Stimulated activated effector memory CD8-positive, alpha-beta T cell treated with anti-CD3 and anti-CD28 coated beads, Interleukin-12 subunit alpha, Interleukin-12 subunit beta, amount 100 ng/mL, for 72 hours (primary cell): ENCODE measurements around the gene LPIN2.
A peak's percentile ranks its signal among the peaks of the same experiment; 100 is the strongest.
"Not testable (repeated sequence)": the region's sequence is repeated elsewhere in the genome, so short reads cannot be mapped to it uniquely, and the experiment has no call there.

Source experiments
- ATAC-seq: fragments of 150-1000 bp; cut with Tn5 transposase; 2 replicates; pipeline ENCODE4 v1.10.0; 2021
- DNase-seq, 2 donors: peaks; one replicate each; pipeline ENCODE4 v3.0.0; 2021 to 2022; ENCODE audit warnings: low spot score in 2 of 2
- H3K27ac Mint-ChIP-seq: one replicate; pipeline ENCODE4 v1.8.0; 2022; ENCODE audit warnings: mild to moderate bottlenecking, mixed read lengths
- H3K36me3 Mint-ChIP-seq: one replicate; pipeline ENCODE4 v1.8.0; 2022; ENCODE audit warnings: mild to moderate bottlenecking, mixed read lengths
- H3K4me1 Mint-ChIP-seq: one replicate; pipeline ENCODE4 v1.8.0; 2022; ENCODE audit warnings: mixed read lengths
- H3K4me3 Mint-ChIP-seq: one replicate; pipeline ENCODE4 v1.8.0; 2022; ENCODE audit warnings: mild to moderate bottlenecking, mixed read lengths
- H3K9me3 Mint-ChIP-seq: one replicate; pipeline ENCODE4 v1.8.0; 2022; ENCODE audit warnings: mixed read lengths

LPIN2 gene

GRCh38 chr18:3028115-3028514 is 15.2 kb upstream of the LPIN2 start:
- DNase-seq, H3K4me3 Mint-ChIP-seq, H3K9me3 Mint-ChIP-seq, H3K4me1 Mint-ChIP-seq, H3K36me3 Mint-ChIP-seq, H3K27ac Mint-ChIP-seq, ATAC-seq: not testable (repeated sequence)

DNA sequence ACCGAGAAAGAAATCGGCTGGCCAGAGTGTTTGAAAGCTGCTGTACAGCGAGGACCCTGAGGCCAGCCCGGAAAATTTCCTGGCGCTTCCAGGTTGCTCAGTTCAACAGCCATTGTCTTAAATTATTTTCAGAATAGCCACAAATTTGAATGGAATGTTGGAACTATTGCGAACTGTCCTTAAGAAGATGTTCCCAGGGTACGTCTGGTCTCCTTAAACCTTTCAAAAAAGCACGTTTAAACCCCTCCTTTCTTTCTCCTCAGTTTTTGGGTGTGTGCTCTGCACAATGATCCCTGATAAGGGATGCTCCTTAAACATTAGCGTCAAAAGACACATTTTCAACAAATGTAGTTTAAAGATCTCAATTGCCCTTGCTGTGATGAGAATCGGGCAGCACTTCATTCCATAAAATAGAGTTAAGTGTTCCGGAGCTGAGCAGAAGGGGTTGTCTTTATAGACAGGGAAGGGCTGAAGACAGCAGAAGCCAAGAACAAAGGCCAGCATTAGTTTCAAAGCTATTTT is 14.5 kb upstream of the LPIN2 start:
- ATAC-seq (no peak), DNase-seq (no peak)
- Mint-ChIP-seq H3K4me3 (no peak overlapping the region), H3K27ac (no peak overlapping the region), H3K36me3 (no peaks in the 10 kb centered on the region), H3K9me3 (no peaks in the 10 kb centered on the region), H3K4me1 (no peaks in the 10 kb centered on the region)

GRCh38 chr18:3025544-3025943 is 12.6 kb upstream of the LPIN2 start:
- Mint-ChIP-seq H3K4me1 (no peaks in the 10 kb centered on the region), H3K9me3 (no peaks in the 10 kb centered on the region), H3K27ac (no peak overlapping the region), H3K4me3 (no peak overlapping the region), H3K36me3 (no peaks in the 10 kb centered on the region)
- no peak for DNase-seq
- ATAC-seq, result no peak

- not testable (repeated sequence) for H3K36me3 Mint-ChIP-seq, DNase-seq, H3K4me3 Mint-ChIP-seq, H3K9me3 Mint-ChIP-seq, ATAC-seq, H3K27ac Mint-ChIP-seq, H3K4me1 Mint-ChIP-seq
These were observed 10.7 kb upstream of the LPIN2 start for GRCh38 chr18:3023603-3024002.

DNA sequence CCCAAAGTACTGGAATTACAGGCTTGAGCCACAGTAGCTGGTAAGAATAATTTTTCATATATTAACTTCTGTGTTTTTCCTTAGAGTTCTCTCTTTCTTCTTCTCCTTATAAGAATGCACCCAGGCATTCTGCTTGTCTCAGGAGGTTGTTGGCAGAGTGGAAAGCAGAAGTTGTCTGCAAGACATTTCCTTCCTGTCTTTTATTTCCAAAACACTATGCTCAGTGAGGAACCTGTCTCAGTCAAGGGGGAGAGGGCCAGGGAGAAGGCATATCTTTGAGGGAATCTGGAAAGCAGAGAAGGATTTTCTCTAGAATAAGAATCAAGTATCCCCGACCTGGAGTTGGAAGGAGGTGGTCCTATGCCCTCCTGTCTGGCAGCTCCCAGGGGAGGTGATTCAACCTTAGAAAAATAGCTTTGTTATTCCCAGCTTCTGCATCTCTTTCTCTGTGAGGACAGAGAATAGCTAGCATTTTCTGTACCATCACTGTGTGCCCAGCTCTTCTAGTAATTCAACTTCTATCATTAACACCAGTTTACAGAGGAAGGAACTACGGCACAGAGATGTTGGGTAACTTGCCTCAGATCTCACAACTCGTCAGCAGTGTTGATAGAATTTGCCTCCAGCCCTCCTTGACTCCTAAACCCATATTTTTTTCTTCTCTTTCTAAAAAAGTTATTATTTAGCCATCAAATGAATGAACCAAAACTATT is 3.8 kb upstream of the LPIN2 start:
- no peaks in the 10 kb centered on the region for H3K9me3 Mint-ChIP-seq
- no peak overlapping the region for H3K27ac Mint-ChIP-seq
- peaks cover 13% of the 10 kb centered on the region for H3K36me3 Mint-ChIP-seq
- ATAC-seq, result no peak
- H3K4me1 Mint-ChIP-seq, result peaks cover 21% of the 10 kb centered on the region
- H3K4me3 Mint-ChIP-seq, result no peak overlapping the region
- no peak for DNase-seq

DNA sequence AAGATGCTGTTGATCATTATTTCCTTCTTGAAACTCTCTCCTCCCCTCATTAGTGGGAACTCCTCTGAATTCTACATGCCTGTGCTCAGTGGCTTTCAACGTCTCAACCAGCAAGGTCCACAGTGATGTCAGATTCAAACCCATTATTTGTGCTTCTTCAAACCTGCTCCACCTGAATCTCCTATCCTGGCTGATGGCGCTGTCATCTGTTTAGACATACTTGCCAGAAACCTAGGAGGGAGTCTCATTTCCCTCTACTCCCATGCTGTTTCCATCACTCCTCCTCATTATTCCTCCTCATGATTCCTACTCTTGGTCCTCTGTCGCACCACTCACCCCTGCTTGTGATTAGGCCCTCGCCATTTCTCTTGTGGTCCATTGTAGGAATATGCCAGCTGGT is 2.9 kb upstream of the LPIN2 start:
- peak overlapping the region; percentile 12 for H3K27ac Mint-ChIP-seq
- H3K4me1 Mint-ChIP-seq, result peaks cover 25% of the 10 kb centered on the region
- H3K36me3 Mint-ChIP-seq, result peaks cover 22% of the 10 kb centered on the region
- ATAC-seq (no peak), DNase-seq (no peak)
- no peak overlapping the region for H3K4me3 Mint-ChIP-seq
- no peaks in the 10 kb centered on the region for H3K9me3 Mint-ChIP-seq

- peaks cover 29% of the 10 kb centered on the region for H3K4me1 Mint-ChIP-seq
- no peak for ATAC-seq
- peaks cover 28% of the 10 kb centered on the region for H3K36me3 Mint-ChIP-seq
- DNase-seq, result no peak
- no peak overlapping the region for H3K4me3 Mint-ChIP-seq
- H3K27ac Mint-ChIP-seq, result peak overlapping the region; percentile 12
- H3K9me3 Mint-ChIP-seq, result no peaks in the 10 kb centered on the region
These were observed 2.3 kb upstream of the LPIN2 start for GRCh38 chr18:3015204-3015592.

GRCh38 chr18:3014503-3015203 is 1.7 kb upstream of the LPIN2 start:
- peaks cover 34% of the 10 kb centered on the region for H3K36me3 Mint-ChIP-seq
- no peak overlapping the region for H3K4me3 Mint-ChIP-seq
- peaks cover 35% of the 10 kb centered on the region for H3K4me1 Mint-ChIP-seq
- ATAC-seq (no peak), DNase-seq (no peak)
- H3K27ac Mint-ChIP-seq, result no peak overlapping the region
- no peaks in the 10 kb centered on the region for H3K9me3 Mint-ChIP-seq

GRCh38 chr18:3012136-3013023 is 564 bp downstream of the LPIN2 start:
- peaks cover 56% of the 10 kb centered on the region for H3K36me3 Mint-ChIP-seq
- no peaks in the 10 kb centered on the region for H3K9me3 Mint-ChIP-seq
- DNase-seq, result peak in 1 of 2 donors; percentile 82
- H3K4me3 Mint-ChIP-seq, result peak overlapping the region; percentile 76
- H3K4me1 Mint-ChIP-seq, result peaks cover 42% of the 10 kb centered on the region
- peak; percentile 44 for ATAC-seq
- peak overlapping the region; percentile 84 for H3K27ac Mint-ChIP-seq

DNA sequence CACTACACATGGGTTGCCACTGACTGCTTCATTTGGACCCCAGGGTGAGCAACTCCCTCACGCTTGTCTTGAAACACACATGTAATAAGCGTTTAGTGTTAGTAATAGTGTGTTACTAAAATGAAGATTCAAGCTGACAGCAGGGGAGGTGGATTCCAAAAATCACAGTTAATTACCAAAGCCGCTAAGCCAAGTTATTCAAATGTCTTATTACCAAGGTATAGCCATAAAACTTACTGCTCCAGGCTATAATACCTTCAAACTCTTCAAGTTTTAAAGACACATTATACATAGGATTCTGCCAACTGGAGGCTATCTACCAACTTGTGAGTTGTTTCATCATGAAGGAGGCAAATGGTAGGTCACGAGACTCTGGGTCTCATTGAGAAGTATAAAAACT is 2.9 kb downstream of the LPIN2 start:
- peak overlapping the region; percentile 6 for H3K4me3 Mint-ChIP-seq
- H3K4me1 Mint-ChIP-seq, result peaks cover 34% of the 10 kb centered on the region
- peaks cover 68% of the 10 kb centered on the region for H3K36me3 Mint-ChIP-seq
- DNase-seq (no peak), ATAC-seq (no peak)
- peak overlapping the region; percentile 79 for H3K27ac Mint-ChIP-seq
- no peaks in the 10 kb centered on the region for H3K9me3 Mint-ChIP-seq

DNA sequence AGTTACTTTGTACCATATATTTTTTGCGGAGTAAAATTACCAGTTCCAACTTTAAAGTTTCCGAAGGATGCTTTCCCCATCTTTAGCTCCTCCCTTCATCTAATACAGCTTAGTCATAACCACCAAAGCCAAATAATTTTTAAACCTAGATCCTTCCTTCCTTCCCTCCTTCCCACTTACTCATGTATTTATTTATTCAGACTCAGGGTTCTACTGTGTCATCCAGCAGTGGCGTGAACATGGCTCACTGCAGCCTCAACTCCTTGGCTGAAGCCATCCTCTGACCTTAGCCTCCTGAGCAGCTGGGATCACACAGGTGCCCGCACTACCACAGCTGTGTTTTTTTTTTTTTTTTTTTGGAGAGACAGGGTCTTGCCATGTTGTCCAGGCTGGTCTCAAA is 4.4 kb downstream of the LPIN2 start:
- Mint-ChIP-seq H3K27ac (peak overlapping the region; percentile 18), H3K4me1 (peaks cover 42% of the 10 kb centered on the region), H3K36me3 (peaks cover 76% of the 10 kb centered on the region), H3K9me3 (no peaks in the 10 kb centered on the region), H3K4me3 (no peak overlapping the region)
- ATAC-seq, result no peak
- no peak for DNase-seq

DNA sequence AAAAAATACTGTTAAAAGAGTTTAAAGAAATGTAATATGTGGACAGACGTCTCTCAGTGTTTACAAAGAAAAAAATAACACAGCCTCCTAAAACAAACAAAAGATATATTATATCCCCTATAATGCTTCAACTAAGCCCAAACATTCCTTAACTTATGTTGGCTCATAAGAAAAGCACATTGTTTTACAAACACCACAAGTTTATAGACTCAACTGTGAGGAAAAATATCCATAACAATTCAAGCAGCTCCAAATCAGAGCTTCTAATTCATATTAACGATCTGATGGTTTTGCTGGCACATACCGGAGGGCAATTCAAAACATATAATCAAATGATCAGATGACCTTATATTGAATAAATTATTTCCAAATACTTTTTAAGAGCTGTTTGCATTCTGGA is 5.5 kb downstream of the LPIN2 start:
- DNase-seq (no peak), ATAC-seq (no peak)
- peaks cover 72% of the 10 kb centered on the region for H3K36me3 Mint-ChIP-seq
- peaks cover 48% of the 10 kb centered on the region for H3K4me1 Mint-ChIP-seq
- no peaks in the 10 kb centered on the region for H3K9me3 Mint-ChIP-seq
- no peak overlapping the region for H3K27ac Mint-ChIP-seq
- no peak overlapping the region for H3K4me3 Mint-ChIP-seq

DNA sequence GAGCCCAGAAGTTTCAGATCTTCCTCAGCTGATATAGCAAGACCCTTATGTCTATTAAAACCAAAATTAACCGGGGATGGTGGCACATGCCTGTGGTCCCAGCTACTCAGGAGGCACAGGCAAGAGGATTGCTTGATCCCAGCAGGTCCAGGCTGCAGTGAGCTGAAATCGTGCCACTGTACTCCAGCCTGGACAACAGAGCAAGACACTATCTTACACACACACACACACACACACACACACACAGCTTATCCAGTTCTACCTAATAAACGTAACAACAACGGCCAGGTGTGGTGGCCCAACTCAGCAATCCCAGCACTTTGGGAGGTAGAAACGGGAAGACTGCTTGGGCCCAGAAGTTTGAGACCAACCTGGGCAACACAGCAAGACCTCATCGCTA is 7.5 kb downstream of the LPIN2 start:
- DNase-seq (no peak), ATAC-seq (no peak)
- Mint-ChIP-seq H3K4me3 (no peak overlapping the region), H3K27ac (no peak overlapping the region), H3K36me3 (peaks cover 57% of the 10 kb centered on the region), H3K4me1 (peaks cover 42% of the 10 kb centered on the region), H3K9me3 (no peaks in the 10 kb centered on the region)

DNA sequence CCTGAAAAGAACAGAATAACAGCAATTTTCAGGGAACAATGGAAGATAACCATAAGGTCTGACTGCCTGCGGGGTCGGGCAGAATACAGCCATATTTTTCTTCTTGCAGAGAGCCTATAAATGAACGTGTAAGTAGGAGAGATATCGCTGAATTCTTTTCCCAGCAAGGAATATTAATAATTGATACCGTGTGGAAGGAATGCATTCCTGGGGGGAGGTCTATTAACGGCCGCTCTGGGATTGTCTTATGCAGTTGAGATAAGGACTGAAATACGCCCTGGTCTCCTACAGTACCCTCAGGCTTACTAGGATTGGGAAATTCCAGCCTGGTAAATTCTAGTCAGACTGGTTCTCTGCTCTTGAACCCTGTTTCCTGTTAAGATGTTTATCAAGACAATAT is 9.2 kb downstream of the LPIN2 start:
- peaks cover 48% of the 10 kb centered on the region for H3K36me3 Mint-ChIP-seq
- peak overlapping the region; percentile 27 for H3K27ac Mint-ChIP-seq

GRCh38 chr18:3002732-3003131 is 10.2 kb downstream of the LPIN2 start:
- peak overlapping the region; percentile 8 for H3K27ac Mint-ChIP-seq
- peak; percentile 49 for ATAC-seq
- H3K36me3 Mint-ChIP-seq, result peaks cover 38% of the 10 kb centered on the region

More for the DNA sequence above, 9.2 kb downstream of the LPIN2 start:
- H3K4me1 Mint-ChIP-seq, result peaks cover 49% of the 10 kb centered on the region
- H3K9me3 Mint-ChIP-seq, H3K4me3 Mint-ChIP-seq, DNase-seq, ATAC-seq: not testable (repeated sequence)

More at GRCh38 chr18:3002732-3003131, 10.2 kb downstream of the LPIN2 start:
- no peak overlapping the region for H3K4me3 Mint-ChIP-seq
- peaks cover 54% of the 10 kb centered on the region for H3K4me1 Mint-ChIP-seq
- DNase-seq, result no peak
- H3K9me3 Mint-ChIP-seq, result no peaks in the 10 kb centered on the region
